GM19467 (cell line): ENCODE measurements around the gene AURKB.

Source experiments
- ATAC-seq: cut with Tn5 transposase; IDR thresholded peaks from one replicate; pipeline ENCODE4 v1.9.1; 2021; ENCODE audit warnings: mild to moderate bottlenecking, moderate library complexity; ENCODE audit not compliant: unreplicated experiment

AURKB gene

DNA sequence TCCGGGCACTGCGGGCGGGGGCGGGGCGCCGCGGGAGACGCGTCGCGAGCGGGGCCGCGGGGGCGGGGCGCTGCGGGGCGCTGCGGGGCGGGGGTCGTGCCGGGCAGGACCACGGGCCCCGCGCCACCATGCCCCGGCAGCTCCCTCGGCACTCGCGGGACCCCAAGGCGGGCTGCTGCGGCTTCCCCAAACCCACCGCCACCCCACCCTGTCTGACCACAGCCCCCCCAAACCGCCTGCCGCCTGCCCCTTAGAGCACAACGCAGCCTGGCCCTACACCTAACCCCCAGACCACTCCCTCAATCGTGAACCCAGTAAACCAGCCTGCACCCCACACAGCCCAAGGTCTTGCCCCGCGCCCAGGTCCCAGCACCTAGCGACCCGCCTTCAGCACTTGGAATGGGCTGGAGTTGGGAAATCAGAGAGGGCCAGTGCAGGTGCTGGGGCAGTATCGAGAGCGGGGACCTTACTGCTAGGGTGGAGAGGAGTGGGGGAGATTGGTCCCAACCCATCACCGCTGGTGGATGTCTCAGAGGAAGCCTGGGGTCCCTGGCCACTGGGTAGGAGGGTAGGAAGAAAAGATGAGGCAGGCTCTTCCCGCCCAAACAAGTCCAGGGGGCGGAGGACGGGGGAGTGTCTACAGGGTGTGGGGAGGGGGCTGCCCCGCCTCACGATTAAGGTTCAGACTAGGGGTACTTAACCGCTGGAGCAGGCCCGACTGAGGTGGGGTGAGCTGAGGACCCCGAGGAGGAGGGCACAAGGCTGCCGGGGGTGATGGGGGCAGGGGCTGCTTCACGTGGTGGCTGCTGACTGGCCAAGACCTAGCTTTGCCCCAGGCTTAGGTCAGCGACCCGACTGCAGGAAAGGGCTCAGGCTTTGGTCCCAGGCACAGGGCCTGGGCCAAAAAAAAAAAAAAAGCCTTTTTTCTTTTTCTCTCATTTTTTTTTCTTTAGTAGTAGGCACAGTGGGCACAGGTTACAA lies 47.1 kb downstream of the AURKB start:
- ATAC-seq, result no peak

DNA sequence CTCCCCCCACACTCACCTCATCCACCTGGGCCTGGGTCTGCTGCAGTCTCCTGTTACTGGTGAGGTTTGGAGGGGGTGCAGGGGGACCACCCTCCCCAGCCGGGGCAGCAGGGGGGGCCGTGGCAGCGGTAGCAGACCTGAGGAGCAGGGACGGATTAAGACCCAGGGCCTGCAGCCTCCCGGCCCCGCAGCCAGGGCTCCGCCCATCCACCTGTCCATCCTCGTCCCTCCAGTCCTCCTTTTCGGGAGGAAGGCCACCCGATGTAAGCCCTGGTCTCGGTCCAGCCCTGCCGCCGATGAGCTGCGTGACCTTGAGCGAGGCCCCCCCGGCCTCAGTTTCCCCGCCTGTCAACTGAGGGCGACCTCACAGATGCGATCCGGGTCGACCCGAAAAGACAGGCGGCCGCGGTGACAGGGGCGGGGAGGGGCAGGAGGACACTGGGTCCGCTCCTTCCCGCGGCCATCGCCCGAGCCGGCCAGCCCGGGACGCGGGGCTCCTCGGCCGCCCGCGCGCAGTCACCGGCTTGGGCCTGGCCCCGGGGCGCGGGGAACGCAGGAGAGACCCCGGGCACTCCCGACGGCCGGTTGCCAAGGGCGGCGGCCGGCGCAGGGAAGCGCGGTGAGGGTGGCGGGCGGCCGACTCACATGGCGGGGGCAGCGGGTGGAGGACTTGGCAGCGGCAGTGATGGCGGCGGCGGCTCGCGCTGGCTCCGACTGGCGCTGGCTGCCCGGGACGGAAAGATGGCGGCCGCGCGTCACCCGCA lies 48.0 kb downstream of the AURKB start, which contains the start of gene VAMP2:
VAMP2 (minus strand) TSS at position 716 of the 764 bp plus-strand sequence; CDS start at position 647, 69 bp downstream.
- ATAC-seq, result no peak

DNA sequence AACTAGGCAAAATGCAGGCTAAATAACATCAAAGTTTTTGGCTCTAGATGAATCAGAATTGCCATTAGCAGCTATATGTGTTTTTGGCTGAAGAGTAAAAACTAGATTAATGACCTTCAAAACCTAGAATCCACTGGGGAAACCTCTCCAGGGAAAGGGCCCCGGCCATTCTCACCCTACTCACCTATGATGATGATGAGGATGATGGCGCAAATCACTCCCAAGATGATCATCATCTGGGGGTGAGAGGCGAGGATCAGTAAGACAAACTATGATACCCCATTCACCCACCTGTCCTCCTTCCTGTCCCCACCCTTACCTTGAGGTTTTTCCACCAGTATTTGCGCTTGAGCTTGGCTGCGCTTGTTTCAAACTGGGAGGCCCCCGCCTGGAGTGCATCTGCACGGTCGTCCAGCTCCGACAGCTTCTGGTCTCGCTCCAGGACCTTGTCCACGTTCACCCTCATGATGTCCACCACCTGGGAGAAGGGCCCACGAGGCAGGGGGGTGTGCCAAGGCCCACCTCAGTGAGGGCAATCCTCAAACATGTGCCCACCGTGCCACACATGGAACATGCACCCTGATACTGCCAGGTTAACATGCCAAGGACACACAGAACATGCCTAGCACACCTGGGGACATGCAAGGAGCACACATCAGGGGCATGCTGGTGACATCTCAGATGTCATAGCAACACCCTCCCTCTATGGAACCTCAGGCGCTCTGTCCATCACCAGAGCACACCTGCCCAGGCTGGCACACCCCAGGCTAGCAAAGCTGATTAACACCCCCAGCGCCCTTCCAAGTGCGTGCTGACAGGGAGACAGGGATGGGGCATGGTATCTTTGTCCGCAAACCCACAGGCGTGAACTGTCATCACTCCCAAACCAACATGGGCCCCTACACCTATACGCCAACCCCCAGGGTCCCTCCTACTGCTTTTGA lies 48.8 kb downstream of the AURKB start:
- no peak for ATAC-seq

DNA sequence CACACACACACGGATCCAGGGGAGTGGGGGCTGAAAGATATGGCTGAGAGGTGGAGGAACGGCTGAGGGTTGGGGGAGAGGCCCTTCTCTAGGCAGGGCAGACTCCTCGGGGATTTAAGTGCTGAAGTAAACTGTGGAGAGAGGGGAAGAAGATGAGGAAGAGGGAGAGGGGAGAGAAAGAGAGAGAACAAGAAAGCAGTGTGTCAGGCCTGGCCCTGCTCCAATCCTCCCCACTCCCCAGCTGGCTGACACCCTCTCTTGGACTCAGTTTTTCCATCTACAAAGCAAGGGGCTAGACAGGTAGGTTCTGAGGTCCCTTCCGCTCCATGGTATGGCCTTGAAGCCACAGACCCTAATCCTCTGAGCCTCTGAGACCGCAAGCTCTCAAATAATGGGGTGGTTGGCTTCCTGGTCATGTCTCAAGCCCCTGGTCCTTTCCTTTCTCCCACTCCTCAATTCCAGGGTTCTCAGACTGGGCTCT lies 49.6 kb downstream of the AURKB start:
- ATAC-seq, result no peak

DNA sequence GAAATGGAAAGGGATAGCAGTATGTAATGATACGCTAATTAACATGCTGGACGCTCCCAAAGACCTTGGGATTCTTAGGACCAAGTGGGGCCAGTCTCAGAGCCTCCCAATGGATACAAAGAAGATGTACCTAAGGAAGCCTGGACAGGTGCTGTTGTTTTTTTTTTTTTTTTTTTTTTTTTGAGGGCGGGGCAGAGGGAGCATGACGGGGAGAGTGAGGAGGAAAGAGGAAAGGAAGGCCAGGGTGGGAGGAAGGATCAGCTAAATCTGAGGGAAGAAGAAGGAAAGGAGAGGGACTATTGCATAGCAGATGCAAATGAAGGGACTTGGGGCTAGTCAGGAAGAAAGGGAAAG lies 50.2 kb downstream of the AURKB start:
- ATAC-seq, result no peak

DNA sequence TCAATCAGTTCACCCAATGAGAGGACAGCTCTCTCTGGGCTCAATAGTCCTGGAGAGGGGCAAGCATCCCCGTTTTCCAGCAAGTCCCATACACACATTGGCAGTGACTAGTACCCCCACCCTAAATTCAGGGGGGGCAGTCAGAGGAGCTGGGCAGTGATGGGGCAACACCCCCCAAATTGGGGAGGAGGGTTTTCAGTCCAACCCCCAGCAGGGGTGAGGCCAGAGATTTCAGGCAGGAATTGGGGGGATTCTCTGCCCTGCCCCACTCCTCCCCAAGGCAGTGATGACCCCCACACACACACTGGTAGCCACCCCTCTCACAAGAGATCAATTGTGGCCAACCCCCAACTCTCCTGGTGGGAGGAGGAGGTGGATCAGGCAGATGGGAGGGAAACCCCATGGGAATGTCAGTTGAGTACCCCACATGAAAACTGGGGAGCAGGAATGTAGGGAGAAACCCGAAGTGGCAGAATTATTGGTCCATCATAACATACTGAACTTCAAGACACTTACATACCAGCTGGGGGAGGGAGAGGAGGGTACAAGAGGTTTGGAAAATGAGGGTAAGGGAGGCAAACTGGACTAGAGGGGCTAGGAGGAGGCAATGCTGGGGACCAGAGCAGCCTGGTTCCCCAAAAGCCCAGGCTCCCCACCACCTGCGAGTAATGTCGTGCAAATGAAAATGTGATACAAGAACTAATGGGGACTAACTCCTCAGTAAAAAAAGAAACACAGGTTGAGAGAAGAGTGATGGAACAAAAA lies 50.7 kb downstream of the AURKB start:
- ATAC-seq, result no peak

DNA sequence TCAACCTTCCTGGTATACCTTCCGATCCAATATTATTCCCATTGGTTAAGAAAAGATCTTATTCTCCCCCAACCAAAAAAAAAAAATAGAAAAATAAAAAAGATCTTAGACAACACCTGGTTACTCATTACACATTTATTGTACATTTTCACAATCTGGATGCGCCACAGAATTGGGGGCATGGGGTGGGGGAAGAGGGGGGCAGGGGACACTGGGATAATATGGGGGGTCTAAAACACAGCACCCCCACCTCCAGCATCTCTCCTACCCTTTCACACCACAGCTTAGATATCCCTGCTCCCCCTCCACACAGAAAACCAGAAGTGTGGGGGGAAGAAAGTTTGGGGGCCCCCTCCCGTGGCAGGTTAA lies 51.4 kb downstream of the AURKB start:
- ATAC-seq, result no peak

DNA sequence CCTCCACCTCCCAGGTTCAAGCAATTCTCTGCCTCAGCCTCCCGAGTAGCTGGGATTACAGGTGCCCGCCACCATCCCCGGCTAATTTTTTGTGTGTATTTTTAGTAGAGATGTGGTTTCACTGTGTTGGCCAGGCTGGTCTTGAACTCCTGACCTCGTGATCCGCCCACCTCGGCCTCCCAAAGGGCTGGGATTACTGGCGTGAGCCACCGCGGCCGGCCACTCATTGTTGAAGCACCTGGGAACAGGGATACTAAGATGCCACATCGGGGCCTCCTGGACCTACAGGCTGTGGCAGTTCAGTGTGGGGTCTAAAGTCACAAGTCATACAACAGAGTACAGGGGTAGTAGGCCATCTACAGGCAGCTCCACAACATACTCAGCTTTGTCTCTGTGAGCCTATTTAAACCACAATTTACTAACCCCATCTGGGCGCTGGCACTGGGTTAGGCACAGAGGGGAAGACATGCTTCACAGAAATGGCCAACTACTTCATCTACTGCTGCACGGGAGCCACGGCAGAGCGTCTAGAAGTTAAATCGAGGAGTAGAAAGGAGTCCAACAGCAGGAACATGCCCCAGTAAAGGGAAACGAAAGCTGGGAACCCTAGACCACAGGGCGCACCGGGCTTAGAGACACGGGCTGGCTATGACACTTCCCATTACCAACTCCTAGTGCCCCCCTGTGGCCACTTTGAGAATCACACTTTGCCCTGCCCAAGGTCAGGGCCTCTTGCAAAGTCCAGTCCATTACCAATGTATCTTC lies 51.9 kb downstream of the AURKB start:
- ATAC-seq, result no peak

DNA sequence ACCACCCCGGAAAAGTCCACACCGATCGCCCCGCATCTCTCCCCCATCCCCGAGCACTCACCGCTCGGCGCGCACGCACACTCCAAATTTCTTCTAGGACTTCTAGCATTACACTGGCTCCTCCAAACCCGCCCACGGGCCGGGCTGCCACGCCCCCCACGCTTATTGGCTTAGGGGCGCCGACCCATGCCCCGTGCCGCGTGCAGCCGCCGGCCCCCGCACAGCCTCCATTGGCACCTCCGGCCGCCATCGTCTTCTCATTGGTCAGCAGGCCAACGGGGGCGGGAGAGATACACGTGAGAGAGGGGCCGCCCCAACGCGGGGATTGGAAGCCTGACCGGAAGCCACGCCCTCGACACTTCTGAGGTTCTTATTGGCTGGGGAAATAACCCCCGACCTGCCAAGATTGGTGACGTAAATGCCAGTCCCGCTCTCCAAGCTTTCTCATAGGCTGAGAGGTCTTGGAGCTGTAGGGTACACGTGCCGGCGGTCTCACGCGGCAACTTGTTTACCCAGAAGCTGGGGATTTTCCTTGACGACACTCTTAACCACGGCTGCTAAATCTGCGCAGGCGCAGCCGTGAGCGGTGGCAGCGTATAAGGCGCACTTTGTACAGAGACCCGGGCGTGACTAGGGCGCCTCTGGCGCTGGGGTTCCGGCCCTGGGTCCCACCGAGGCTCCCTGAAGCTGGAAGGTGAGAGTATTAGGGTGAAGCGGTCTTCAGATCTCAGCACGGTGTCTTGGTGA lies 54.0 kb downstream of the AURKB start:
- ATAC-seq, result peak; percentile 68

DNA sequence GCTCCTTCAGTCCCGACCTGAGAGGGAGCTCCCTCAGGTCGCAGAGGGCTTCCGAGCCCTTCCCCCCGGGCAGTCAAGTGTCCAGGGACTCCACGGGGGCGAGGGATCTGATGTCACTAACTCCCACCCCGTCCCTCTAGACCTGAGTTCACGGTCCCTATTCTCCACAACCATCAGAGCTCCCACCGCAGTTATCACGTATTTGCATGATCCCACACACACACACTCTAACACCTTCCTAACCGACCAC lies 54.5 kb downstream of the AURKB start:
- no peak for ATAC-seq

DNA sequence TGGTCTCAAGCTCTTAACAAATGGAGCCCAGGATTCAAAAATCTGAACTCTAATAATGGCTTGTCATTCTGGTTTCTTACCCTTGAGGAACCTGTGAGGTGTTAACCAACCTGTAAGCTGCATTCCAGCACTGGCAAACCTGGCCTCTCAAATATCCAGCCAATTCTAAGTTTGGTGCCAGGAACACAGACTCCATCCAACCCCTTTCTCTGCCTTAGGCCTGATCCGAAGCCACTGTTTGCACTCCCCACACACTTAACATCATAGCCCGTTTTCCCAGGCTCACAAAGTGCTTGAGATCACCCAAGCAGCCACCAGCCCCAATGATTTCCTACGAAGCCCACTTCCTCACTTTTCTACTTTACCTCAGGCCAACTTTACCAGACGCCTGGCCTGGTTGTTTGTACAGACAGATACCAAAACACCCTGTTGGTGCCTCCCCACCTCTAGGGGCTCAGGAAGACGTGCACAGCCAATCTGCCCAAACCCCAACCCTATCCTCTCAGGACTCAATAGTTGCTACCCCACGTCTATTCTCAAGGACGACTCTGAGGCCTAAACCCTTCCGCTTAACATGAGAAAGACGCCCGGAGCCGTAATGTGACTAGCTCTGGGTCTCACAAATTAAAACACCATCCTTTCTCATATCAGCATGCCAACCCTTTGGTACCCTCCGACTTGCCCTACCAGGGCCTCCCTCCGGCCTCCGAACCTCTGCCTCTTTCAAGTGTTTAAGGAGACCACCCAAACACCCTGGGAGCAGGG lies 55.0 kb downstream of the AURKB start:
- ATAC-seq, result no peak
